ENCODE data around the gene FCER2.

DNA sequence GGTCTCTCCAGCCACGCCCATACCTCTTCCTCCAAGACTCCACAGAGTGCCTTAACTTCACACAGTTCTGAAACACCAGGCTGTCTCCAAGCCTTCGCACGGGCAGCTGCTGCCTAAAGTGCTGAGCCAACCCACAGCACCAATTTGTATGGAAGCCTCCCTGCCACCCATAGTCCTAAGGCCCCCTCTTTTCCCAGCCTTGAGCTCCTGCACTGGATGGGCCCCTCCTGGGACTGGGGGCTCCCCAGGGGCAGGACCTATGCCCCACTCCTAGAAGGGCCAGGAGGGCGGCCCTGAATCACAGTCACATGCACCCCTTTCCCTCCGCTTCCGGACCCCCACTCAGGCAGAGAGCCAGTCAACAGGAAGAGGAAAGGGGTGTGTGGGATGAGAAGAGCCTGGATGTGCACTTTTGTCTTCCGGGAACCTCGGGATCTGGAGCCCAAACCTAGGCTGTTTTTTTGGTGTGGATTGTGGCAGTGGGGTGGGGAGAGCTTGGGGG lies 5.1 kb upstream of the FCER2 start:
- TF ChIP-seq POLR2A (IDR thresholded peaks at IDR 0.05) (no peak), POLR2AphosphoS5 (IDR thresholded peaks at IDR 0.05) (no peak)
- TF ChIP-seq, protein P1, sequence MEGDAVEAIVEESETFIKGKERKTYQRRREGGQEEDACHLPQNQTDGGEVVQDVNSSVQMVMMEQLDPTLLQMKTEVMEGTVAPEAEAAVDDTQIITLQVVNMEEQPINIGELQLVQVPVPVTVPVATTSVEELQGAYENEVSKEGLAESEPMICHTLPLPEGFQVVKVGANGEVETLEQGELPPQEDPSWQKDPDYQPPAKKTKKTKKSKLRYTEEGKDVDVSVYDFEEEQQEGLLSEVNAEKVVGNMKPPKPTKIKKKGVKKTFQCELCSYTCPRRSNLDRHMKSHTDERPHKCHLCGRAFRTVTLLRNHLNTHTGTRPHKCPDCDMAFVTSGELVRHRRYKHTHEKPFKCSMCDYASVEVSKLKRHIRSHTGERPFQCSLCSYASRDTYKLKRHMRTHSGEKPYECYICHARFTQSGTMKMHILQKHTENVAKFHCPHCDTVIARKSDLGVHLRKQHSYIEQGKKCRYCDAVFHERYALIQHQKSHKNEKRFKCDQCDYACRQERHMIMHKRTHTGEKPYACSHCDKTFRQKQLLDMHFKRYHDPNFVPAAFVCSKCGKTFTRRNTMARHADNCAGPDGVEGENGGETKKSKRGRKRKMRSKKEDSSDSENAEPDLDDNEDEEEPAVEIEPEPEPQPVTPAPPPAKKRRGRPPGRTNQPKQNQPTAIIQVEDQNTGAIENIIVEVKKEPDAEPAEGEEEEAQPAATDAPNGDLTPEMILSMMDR (IDR thresholded peaks at IDR 0.05): no peak
